Measurements from ENCODE around the gene ANKS6.

The ANKS6 gene

DNA sequence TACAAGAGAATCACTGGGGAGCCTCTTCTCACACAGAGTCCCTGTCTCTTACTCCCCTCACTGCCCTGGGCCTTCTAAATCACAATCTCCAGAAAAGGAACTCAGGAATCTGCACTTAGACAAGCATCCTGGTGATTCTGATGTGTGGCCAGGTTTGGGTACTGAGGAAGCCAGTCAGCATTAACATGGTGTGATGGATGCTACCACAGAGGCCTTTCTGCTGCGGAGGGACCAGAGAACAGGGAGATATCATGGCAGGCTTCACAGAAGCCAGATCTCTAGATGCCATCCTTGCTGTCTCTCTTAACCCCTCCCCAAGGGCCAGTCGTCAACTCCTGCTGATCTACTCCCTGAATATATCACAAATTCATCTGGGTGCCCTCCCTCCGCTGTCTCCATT lies 1.6 kb downstream of the ANKS6 start:
- peak in 1 of 10 donors; percentile 52 for DNase-seq

DNA sequence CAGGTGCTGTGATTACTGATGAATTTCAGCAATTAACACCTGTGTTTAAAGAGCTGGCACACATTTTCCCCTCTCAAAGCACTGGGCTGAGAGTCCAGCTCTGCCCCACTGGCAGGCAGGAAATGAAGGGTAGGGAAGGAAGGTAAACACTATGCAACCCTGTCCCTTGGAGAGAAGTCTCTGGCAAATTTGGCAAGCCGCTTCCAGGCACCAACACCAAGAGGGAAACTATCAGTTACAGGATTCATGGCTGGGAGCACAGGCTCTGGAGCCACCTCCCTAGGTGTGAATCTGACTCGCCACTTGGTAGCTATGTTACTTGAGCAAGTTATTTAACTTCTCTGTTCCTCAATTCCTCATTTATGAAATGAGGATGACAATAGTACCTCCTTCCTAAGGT lies 3.3 kb downstream of the ANKS6 start:
- intact Hi-C loops (cut with DNase I) = loop anchor here (5.0 kb wide), 1 partner anchor 476 kb away; no protein-coding TSS in a partner anchor
- peak in 1 of 10 donors; percentile 71 for DNase-seq

More for the DNA sequence above, 1.6 kb downstream of the ANKS6 start:
- intact Hi-C loops (cut with DNase I) = loop anchor here (5.0 kb wide), 1 partner anchor 478 kb away; no protein-coding TSS in a partner anchor

DNA sequence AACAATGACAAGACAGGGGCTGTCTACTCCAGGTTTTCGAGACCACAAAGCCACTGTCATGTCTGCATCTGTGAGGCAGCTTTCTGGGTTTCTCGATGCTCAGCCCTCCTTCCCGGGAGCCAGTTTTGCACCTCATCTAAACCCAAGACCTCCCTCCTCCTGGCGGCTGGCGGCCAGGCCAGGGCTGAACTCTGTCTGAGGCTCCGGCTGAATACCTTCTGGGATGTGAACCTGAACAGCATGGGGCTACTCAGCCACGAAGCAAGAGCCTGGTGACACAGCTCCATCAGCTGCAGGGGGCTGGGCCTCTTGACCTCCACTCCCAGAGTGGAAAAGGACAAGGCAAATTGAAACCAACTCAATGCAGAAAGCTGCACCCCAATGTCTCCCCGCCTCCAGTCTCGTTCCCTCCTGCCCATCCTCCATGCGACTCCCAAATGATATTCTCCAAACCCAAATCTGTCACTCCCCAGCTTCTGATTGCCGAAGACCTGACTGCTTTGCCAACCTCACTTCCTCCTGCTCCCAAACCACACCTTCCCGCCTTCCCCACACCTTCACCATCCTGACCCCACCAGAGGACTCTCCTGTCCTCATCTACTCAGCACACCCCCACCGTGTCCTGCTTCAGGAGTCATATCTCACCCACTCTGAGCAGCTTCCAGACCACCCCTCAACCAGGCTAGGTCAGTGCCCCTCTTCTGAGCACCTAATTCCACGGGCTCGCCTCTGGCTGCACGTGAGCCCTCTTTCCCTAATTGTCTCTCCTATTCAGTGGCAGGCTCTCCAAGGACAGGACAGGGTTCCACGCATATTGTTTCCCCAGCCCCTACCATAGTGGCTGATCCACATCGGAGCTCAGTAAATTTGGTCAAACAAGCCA lies 4.5 kb downstream of the ANKS6 start:
- intact Hi-C loops (cut with DNase I) = loop anchor here (5.0 kb wide), 1 partner anchor 475 kb away; no protein-coding TSS in a partner anchor
- DNase-seq = peak in 1 of 10 donors; percentile 65

DNA sequence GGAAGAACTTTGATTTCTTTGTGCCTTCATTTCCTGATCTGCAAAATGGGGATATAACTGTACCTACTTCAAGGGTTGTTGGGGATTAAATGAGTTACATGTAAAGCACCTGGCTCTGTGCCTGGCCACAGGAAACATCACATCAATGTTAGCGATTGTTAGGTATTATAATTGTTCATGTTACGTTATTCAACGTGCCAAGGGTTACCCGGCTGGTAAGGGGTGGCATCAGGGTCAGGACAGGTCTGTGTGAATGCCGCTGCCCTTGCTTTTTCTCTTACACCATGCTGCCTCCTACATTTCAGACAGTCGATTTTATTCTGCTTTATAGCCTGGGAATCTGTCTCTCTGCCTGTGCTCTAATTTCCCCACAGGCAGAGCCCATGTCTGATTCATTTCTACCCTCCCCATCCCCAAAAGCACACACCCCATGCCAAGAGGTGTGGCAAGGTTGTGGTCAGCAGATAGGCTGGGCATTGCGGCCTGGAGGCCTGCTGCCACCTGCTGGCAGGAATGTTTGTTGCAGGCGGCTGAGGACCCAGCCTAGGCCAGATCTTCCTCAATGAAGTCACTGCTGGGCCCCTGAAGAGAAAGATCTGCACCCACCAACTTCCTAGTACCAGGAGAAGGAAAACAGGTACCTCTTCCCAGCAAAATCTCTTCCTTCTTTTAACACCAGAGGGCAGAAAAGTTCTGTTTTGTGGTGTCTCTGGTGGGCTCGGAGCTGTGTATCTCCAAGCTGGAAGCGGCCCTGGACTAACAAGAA lies 5.3 kb downstream of the ANKS6 start:
- DNase-seq = peak; percentile 62 to 96 (median 82)

DNA sequence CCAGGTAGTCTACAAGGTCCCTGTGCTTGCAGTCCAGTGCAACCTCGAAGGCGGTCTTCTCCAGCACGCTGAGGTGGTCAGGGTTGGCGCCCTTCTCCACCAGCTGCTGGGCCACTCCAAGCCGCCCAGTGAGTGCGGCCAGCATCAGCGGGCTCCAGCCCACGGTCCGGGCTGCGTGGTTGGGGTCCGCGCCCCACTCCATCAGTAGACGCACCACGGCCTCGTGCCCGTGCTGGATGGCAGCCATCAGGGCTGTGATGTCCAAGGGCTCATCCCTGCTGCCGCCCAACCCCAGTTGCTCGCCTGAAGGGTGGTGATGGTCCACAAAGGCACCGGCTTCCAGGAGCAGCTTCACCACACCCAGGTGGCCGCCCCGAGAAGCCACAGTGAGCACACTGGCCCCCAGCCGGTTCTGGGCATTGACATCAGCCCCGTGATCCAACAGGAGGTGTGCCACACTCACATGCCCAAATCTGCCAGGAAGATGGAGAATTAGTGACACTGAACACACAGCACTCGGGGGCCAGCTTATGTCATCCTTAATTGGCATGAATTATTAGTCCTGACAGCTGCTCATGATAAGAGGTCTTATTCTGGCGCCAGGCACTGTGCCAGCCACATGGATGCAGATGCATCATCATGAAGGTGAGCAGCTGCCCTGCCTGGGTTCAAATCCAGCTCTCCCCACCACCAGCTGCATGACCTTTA lies 6.1 kb downstream of the ANKS6 start:
- intact Hi-C loops (cut with DNase I) = loop anchor here (5.0 kb wide), 1 partner anchor 473 kb away; no protein-coding TSS in a partner anchor
- DNase-seq = peak in 1 of 10 donors; percentile 64

More for the DNA sequence above, 5.3 kb downstream of the ANKS6 start:
- intact Hi-C loops (cut with DNase I) = loop anchor here (5.0 kb wide), 1 partner anchor 474 kb away; no protein-coding TSS in a partner anchor

DNA sequence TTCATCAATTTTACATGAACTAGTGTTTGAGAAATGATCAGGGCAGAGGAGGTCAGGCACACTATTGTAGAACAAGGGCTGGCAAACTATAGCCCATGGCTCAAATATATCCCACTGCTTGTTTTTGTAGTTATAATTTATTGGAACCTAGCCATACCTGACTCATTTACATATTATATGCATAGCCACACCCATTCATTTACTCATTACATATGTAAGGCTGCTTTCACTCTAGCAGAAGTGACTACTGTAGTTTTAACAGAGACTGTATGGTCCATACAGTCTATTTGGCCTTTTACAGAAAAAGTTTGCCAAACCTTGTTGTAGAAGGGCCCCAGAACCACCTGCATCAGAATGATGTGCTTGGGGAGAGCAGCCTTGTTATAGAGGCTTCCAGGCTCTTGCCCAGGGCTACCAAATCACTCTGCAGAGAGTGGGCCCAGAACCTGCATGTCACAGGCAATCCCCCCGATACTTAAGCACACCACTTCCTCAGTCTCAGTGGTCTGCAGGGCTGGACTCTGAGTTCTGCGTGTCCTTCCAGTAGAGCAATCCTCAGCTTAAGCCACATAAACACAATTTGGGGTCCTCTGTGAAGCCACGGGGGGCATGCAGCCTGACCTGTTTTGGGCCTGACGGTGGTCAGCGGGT lies 6.7 kb downstream of the ANKS6 start:
- DNase-seq = no peak
- intact Hi-C loops (cut with DNase I) = loop anchor here (5.0 kb wide), 1 partner anchor 472 kb away; no protein-coding TSS in a partner anchor

DNA sequence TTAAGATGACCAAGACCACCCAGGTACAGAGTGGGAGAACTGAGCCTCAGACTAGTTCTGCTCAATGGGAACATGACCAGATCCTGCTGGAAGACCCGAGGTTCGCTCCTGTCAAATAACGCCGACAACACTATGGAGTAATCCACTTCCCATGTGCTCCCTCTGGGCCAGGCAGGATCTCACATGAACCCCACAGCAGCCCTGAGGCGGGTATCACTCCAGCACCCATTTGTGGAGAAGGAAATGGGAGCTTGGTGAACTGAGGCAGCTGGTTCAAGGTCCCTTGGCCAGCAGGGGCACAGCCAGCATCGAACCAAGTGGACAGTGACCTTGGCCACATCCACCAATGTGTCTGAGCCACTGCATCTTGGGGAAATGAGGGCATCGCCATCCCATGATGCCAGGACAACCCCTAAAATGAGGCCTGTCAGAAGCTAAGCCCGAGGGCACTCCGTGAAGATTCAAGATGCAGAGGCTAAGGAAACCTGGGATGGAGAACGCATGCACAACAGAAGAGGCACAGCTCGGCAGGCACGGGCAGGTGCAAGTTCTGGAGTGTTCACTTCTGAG lies 8.5 kb downstream of the ANKS6 start:
- intact Hi-C loops (cut with DNase I) = no loop called here
- peak in 1 of 10 donors; percentile 34 for DNase-seq

DNA sequence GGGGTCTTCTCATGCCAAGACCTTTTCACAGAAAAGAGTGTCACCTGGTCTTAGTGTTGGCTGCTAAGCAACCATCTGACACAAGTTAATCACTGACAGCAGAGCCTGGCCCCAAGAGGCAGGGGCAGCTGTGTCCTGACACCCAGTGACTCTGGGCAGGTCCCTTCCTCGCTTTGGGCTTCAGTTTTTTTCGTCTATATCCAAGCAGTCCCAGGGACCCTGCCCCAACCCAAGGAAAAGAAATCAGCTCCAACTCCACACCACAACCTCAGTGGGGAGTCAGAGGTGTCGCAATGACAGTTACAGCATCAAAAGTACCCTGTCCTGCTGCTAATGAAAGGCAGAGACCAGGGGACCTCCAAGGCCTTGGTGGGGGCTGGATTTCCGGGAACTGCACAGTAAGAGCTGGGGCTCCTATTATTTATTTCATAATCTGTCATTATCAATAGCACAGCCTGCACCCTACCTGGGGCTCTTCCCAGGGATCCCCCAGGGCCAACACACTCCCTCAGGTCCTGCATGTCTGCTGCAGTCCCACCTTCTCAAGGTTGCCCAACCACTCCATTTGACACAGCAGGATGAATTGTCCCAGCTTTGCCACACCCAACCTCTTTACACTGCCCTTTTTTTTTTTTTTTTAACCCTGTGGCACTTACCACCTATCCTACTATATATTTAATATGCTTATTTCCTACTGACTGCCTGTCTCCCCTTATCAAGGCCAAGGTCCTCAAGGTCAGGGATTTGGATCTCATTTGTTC lies 9.4 kb downstream of the ANKS6 start:
- intact Hi-C loops (cut with DNase I) = no loop called here

DNA sequence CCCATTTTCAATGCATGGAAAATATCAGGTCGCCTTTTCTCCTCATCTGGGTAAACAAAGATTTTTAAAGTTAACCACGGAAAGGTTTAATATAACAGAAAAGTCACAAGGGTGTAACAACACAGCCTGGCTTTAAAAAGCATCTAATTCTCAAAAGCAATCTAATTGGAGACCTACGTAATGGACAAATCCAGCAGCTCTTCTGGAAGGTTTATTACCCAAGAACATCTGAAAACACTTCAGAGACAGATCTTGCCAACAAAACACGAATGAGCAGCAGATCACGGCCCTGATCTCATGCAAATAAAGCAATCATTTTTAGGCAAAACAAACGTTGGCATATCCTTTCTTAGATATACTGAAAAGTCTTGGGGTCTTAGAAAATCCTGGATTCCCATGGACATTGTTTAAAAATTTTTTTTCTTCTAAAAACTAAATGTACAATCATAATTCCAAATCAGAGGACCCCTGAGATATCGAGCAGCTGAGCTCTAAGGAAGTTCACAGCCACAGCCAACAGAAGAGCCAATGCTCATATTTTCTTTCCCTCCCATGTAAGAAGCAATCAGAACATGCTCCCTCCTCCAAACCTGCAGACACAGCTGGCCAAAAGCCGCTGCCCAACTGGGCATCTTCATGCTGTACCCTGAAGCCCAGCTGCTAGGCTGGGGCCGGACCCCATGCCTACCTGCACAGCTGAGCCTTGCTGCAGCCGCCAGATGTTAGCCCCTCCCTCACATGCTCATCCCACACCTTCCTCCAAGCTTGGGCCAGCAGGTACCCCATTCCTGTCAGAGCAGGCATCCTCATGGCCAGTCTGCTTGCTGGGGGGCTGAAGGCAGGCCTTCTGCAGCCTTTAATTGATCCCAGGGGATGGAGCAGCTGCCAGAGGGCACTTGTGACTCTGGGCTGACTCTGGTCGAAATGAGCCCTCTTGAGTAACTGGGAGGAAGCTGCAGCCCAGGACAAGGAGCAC lies 11.2 kb downstream of the ANKS6 start:
- peak in 1 of 10 donors; percentile 54 for DNase-seq
- intact Hi-C loops (cut with DNase I) = no loop called here

More for the DNA sequence above, 9.4 kb downstream of the ANKS6 start:
- DNase-seq = no peak

DNA sequence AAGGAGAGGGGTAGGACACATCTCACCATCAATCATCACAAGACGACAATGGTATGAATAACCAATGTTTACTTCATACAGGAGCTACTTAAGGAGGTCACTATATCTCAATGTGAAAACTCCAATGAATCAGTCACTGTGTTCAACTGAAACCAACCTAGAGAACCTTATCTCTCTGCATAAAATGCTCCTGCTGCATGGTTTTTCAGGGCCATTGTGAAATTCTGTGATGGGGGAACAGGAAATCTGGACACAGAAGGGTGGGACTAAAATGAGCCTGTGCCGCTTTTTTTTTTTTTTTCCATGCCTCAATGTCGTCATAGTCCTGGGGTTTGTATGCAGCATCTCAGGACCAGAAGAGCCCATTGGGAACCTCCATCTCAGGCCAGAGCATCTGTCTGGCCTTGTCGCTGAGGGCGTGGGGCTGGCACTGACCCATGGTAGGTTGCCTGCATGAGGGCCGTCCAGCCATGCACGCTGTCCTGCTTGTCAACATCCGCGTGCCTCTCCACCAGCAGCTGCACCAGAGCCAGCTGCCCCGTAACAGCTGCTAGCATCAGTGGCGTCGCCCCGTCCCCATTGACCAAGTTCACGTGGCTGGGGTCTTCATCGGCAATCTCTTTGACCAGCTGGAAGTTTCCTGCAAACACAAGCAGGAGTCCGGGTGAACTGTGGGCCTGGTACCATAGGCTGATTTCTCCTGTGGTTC lies 12.7 kb downstream of the ANKS6 start:
- intact Hi-C loops (cut with DNase I) = no loop called here
- peak in 1 of 10 donors; percentile 61 for DNase-seq

DNA sequence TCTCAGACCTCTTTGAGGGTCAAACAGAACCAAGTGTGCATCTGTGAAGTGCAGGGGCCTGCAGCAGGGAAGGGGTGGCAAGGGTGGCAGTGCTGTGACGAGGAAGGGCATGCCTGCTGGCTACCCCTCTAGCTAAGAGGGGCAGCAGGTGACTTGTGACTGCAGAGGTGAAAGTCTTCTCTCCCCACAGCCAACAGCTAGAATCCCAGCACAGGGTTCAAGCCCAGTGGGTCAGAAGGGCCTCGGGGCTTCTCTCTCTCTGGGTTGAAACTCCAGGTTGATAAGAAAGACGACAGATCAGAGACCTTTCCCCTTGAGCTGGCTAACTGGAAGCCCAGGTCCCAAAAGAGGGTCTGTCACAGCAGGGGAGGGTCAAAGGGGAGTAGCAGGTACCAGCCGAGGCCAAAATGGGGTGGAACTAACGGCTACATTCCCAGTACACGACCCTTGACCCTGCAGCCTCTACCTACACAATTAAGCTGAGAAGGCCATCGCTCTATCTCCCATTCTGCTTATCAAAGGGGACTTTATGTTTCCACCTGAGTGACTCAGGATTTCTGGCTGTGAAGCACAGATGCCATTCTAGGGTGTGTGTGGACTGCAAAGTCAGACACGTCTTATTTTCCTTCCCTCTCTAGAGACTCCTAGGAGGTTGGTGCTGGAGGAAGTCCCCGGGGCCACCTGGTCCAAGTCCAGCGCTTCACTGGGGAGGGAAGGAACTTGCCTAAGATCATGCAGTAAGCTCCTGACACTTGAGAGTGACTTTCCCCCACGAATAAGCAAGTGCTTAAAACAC lies 14.6 kb downstream of the ANKS6 start:
- intact Hi-C loops (cut with DNase I) = no loop called here

DNA sequence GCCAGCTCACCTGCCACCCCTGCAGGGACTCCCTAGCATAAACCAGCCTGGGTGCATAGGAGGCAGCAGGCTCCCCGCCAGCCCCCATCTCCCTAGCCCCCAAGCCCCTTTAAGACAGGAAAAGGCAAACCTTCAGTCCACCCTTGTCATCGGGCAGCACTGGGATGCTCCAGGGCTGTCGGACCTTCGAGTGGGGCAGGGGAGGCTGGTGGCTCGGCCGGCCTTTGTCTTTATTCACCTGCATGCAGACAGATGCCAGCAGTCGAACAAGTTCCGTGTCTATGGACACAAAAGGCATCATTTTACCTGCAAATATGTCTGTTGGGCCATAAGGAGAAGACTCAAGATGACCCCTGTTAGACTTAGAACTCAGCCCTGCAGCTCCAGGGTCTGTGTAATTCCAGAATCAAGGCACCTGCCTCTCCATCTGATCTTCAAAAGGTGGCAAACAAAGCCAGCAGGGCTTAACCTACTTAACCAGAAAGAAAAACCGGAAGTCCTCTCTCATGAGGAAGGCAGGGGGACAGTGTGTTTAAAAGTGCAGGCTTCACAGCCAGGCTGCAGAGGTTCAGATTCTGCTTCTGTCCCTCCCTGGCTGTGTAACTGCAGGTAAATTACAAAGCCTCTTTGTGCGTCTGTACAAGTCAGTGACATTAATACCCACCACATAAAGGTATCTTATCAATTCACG lies 16.2 kb downstream of the ANKS6 start:
- intact Hi-C loops (cut with DNase I) = no loop called here
- DNase-seq = peak in 1 of 10 donors; percentile 61

More for the DNA sequence above, 14.6 kb downstream of the ANKS6 start:
- peak in 1 of 10 donors; percentile 71 for DNase-seq

DNA sequence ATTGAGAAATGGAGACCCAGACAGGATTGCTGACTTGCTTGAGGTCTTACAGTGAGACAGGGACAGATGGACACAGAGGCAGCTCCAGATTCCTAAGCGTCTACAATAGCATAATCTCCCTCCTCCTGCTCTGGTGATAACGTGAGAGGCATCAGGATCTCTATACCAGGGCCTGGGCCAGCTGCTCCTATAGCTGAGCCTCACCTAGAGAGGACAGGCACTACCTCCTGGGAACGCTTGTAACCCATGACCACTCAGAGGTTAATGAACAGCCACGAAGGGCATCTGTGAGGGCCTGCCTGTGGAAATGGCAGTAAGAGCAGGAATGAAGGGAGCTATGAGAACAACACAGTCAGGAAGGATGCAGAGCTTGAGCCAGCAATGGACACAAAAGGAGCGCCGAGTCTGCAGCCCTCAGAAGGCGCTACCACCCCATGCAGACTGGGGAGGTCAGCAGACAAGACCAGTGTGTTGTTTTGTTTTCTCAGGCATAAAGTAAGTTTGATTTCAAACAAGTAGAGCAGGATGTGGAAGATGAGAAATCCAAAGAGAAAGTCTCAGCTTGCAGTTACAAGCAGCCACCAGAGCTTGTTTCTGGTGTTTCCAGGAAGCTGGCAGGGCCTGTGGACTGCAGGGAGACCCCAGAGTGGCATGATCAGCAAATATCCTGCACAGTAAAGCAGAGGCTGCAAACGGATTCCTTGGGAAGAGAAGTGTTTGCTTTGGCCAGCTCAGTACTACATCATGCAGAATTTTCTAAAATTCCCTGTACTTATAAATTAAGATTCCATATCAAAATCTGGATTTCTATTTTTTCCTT lies 17.4 kb downstream of the ANKS6 start:
- DNase-seq = peak in 1 of 10 donors; percentile 43
- intact Hi-C loops (cut with DNase I) = no loop called here

DNA sequence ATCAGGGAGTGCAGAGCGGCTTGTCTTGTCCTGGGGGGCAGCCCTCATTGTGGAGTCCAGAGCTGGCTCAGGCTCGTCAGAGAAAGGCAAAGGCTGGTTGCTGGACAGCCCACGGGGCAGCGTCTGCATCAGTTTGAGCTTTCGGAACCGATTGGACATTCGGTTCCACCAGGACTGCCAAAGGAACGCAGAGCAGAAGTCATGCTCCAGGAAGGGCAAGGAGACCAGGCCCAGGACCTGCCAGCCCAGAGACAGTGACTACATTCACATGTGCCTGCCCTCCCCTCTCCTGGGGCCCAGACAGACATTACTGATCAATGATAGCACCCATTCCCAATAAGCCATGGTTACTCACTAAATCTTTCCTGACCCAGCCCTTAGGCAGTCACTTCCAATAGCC lies 18.1 kb downstream of the ANKS6 start:
- DNase-seq = peak in 1 of 10 donors; percentile 52

DNA sequence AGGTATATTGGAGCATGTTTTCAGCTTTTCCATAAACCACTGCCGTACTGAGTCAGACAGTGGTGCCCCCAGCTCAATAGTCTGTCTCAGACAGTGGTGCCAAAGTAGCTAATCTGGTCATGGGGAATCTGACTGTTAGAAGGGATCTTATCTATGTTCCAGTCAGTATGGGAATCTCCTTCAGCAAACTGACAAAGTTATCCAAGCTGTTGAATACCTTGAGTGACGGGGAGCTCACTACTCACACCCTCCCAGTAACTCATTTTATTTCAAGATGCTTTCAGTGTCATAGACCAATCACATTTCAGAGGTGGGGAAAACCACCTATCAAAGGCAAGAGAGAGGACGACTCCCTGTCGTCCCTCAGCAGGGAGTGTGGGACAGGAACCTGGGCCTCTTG lies 18.7 kb downstream of the ANKS6 start:
- intact Hi-C loops (cut with DNase I) = no loop called here
- DNase-seq = peak in 1 of 10 donors; percentile 42

More for the DNA sequence above, 18.1 kb downstream of the ANKS6 start:
- intact Hi-C loops (cut with DNase I) = no loop called here
